B cell (primary cell): ENCODE measurements around the gene SLC35F2.
"Not testable (repeated sequence)": the region's sequence is repeated elsewhere in the genome, so short reads cannot be mapped to it uniquely, and the experiment has no call there.

Source experiments
- CTCF ChIP-seq: fragments of 200-600 bp; IDR thresholded peaks from one replicate; pipeline ENCODE4 v1.8.0; 2022; ENCODE audit warnings: antibody characterized with exemption, mild to moderate bottlenecking
- EZH2 ChIP-seq: IDR thresholded peaks from 2 replicates; pipeline ENCODE4 v1.6.1; 2012; ENCODE audit warnings: borderline replicate concordance, low read depth, mild to moderate bottlenecking, moderate library complexity, low read length; ENCODE audit not compliant: insufficient read depth, poor library complexity, severe bottlenecking

- not testable (repeated sequence) for TF ChIP-seq CTCF, EZH2
These were observed 24.7 kb downstream of the SLC35F2 start for GRCh38 chr11:107833926-107834325.
